Neural progenitor cell (in vitro differentiated cells): ENCODE results near the gene PRSS12. TPM values are rescaled to one million over a fixed set of nuclear protein-coding genes. Genes with fewer than 3 reads are reported as not detected.

ENCODE experiments used
- DNase-seq: peaks from one replicate; pipeline ENCODE4 v3.0.0-alpha.2; 2016; ENCODE audit warnings: low spot score
- H2AFZ ChIP-seq: fragments of 200-600 bp; sonication (generic); replicated peaks from 2 replicates; pipeline ENCODE4 v1.6.1; 2016; ENCODE audit warnings: antibody characterized with exemption
- H3F3A ChIP-seq: fragments of 200-600 bp; sonication (generic); 2 replicates; pipeline ENCODE4 v1.6.1; 2016; ENCODE audit warnings: antibody characterized with exemption, low read depth
- H3K27ac ChIP-seq: fragments of 200-600 bp; sonication (generic); 2 replicates; pipeline ENCODE4 v1.5.1; 2016; ENCODE audit warnings: mild to moderate bottlenecking
- H3K27me3 ChIP-seq: fragments of 200-600 bp; sonication (generic); 2 replicates; pipeline ENCODE4 v1.6.1; 2016; ENCODE audit warnings: mild to moderate bottlenecking, moderate library complexity
- H3K36me3 ChIP-seq: fragments of 200-600 bp; sonication (generic); 2 replicates; pipeline ENCODE4 v1.5.1; 2016
- H3K4me1 ChIP-seq: fragments of 200-600 bp; sonication (generic); 2 replicates; pipeline ENCODE4 v1.6.1; 2016; ENCODE audit warnings: mixed run types
- H3K4me2 ChIP-seq: fragments of 200-600 bp; sonication (generic); 2 replicates; pipeline ENCODE4 v1.6.1; 2016
- H3K4me3 ChIP-seq: fragments of 200-600 bp; sonication (generic); 2 replicates; pipeline ENCODE4 v1.5.1; 2016
- H3K79me2 ChIP-seq: fragments of 200-600 bp; sonication (generic); 2 replicates; pipeline ENCODE4 v1.6.1; 2016; ENCODE audit warnings: low read depth
- H3K9ac ChIP-seq: fragments of 200-600 bp; sonication (generic); 2 replicates; pipeline ENCODE4 v1.6.1; 2016
- H3K9me3 ChIP-seq: fragments of 200-600 bp; sonication (generic); 2 replicates; pipeline ENCODE4 v1.5.1; 2016; ENCODE audit warnings: low read depth
- H4K20me1 ChIP-seq: fragments of 200-600 bp; sonication (generic); 2 replicates; pipeline ENCODE4 v1.6.1; 2016; ENCODE audit warnings: low read depth
- H3K27ac Mint-ChIP-seq: 3 replicates; pipeline ENCODE4 v1.8.0; 2021; ENCODE audit warnings: mixed read lengths
- H3K27me3 Mint-ChIP-seq: 2 replicates; pipeline ENCODE4 v1.8.0; 2022; ENCODE audit warnings: low read depth, mild to moderate bottlenecking, inconsistent platforms, moderate library complexity, mixed read lengths; ENCODE audit not compliant: insufficient read depth
- H3K36me3 Mint-ChIP-seq: 3 replicates; pipeline ENCODE4 v1.8.0; 2021; ENCODE audit warnings: mixed read lengths
- H3K4me1 Mint-ChIP-seq: 3 replicates; pipeline ENCODE4 v1.8.0; 2021; ENCODE audit warnings: mixed read lengths
- H3K4me3 Mint-ChIP-seq: 3 replicates; pipeline ENCODE4 v1.8.0; 2021; ENCODE audit warnings: mild to moderate bottlenecking, moderate library complexity, mixed read lengths
- H3K9me3 Mint-ChIP-seq: 3 replicates; pipeline ENCODE4 v1.8.0; 2020; ENCODE audit warnings: mixed read lengths
- EZH2 ChIP-seq: fragments of 200-600 bp; sonication (generic); IDR thresholded peaks from 2 replicates; pipeline ENCODE4 v1.6.1; 2017; ENCODE audit warnings: antibody characterized with exemption, mild to moderate bottlenecking, moderate library complexity
- EZH2phosphoT487 ChIP-seq: fragments of 200-600 bp; sonication (generic); IDR thresholded peaks from 2 replicates; pipeline ENCODE4 v1.6.1; 2017; ENCODE audit warnings: antibody characterized with exemption
- total RNA-seq: library from RNA; depleted of rRNA; stranded (reverse); fragments of >200 nt; gene quantifications from 2 replicates; pipeline ENCODE4 v1.2.3, GENCODE V29; 2015; ENCODE audit warnings: low replicate concordance
- TF ChIP-seq, protein P1 (sequence below): fragments of 200-600 bp; sonication (generic); IDR thresholded peaks from 2 replicates; pipeline ENCODE4 v1.5.1; 2017; ENCODE audit warnings: antibody characterized with exemption, mild to moderate bottlenecking

Gene PRSS12
- total RNA-seq, 1 donor from 2014 or later: 1.9 TPM

- Mint-ChIP-seq H3K36me3 (no peaks in the 10 kb centered on the region), H3K27ac (no peak overlapping the region)
Observed at GRCh38 chr4:118335774-118336173, 17.0 kb downstream of the PRSS12 start.

DNA sequence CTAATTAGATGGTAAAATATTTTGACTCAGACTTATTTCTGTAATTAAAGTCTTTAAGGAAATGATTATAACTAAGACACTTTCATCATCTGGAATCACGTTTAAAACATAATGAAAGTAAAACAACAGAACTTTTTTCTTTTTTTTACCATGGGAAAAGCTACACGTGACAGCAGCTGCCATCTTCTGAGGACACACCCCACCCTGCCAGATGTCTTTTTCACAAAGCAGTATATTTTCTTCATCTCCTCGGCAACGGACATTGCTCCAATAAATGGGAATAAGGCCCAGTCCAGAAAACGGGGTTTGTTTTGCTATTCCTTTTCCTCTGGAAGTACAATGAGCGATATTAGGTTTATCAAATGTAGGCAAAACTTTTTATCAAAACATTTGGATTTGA lies 17.5 kb downstream of the PRSS12 start:
- Histone ChIP-seq H3F3A (no peaks in the 10 kb centered on the region), H2AFZ (no peak overlapping the region), H3K4me3 (no peak overlapping the region), H3K27me3 (no peaks in the 10 kb centered on the region), H3K79me2 (no peaks in the 10 kb centered on the region), H4K20me1 (no peaks in the 10 kb centered on the region), H3K36me3 (no peaks in the 10 kb centered on the region), H3K4me1 (no peaks in the 10 kb centered on the region), H3K4me2 (no peak overlapping the region), H3K9ac (no peak overlapping the region), H3K9me3 (no peaks in the 10 kb centered on the region), H3K27ac (no peak overlapping the region)
- peaks cover 4% of the 10 kb centered on the region for H3K4me1 Mint-ChIP-seq
- H3K36me3 Mint-ChIP-seq: no peaks in the 10 kb centered on the region
- TF ChIP-seq EZH2phosphoT487 (no peak), EZH2 (no peak)
- TF ChIP-seq, protein P1, sequence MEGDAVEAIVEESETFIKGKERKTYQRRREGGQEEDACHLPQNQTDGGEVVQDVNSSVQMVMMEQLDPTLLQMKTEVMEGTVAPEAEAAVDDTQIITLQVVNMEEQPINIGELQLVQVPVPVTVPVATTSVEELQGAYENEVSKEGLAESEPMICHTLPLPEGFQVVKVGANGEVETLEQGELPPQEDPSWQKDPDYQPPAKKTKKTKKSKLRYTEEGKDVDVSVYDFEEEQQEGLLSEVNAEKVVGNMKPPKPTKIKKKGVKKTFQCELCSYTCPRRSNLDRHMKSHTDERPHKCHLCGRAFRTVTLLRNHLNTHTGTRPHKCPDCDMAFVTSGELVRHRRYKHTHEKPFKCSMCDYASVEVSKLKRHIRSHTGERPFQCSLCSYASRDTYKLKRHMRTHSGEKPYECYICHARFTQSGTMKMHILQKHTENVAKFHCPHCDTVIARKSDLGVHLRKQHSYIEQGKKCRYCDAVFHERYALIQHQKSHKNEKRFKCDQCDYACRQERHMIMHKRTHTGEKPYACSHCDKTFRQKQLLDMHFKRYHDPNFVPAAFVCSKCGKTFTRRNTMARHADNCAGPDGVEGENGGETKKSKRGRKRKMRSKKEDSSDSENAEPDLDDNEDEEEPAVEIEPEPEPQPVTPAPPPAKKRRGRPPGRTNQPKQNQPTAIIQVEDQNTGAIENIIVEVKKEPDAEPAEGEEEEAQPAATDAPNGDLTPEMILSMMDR: no peak
- no peak for DNase-seq
- no peaks in the 10 kb centered on the region for H3K9me3 Mint-ChIP-seq
- H3K27ac Mint-ChIP-seq: no peak overlapping the region
- no peaks in the 10 kb centered on the region for H3K27me3 Mint-ChIP-seq
- H3K4me3 Mint-ChIP-seq: no peak overlapping the region

More at GRCh38 chr4:118335774-118336173, 17.0 kb downstream of the PRSS12 start:
- Histone ChIP-seq H3K4me3 (no peak overlapping the region), H3K9ac (no peak overlapping the region), H3K36me3 (no peaks in the 10 kb centered on the region), H2AFZ (no peak overlapping the region), H3K9me3 (no peaks in the 10 kb centered on the region), H3F3A (no peaks in the 10 kb centered on the region), H3K27ac (no peak overlapping the region), H3K4me2 (no peak overlapping the region), H4K20me1 (no peaks in the 10 kb centered on the region), H3K4me1 (no peaks in the 10 kb centered on the region), H3K79me2 (no peaks in the 10 kb centered on the region), H3K27me3 (no peaks in the 10 kb centered on the region)
- no peak for DNase-seq
- H3K27me3 Mint-ChIP-seq: no peaks in the 10 kb centered on the region
- peaks cover 4% of the 10 kb centered on the region for H3K4me1 Mint-ChIP-seq
- TF ChIP-seq, protein P1: no peak
- TF ChIP-seq EZH2 (no peak), EZH2phosphoT487 (no peak)
- no peaks in the 10 kb centered on the region for H3K9me3 Mint-ChIP-seq
- H3K4me3 Mint-ChIP-seq: no peak overlapping the region

GRCh38 chr4:118331352-118331751 lies 21.5 kb downstream of the PRSS12 start:
- no peak for DNase-seq
- H3K9ac ChIP-seq: no peak overlapping the region
- no peaks in the 10 kb centered on the region for H3K4me1 ChIP-seq
- H3K9me3 ChIP-seq: no peaks in the 10 kb centered on the region
- H3K36me3 Mint-ChIP-seq: no peaks in the 10 kb centered on the region
- no peak overlapping the region for H3K4me2 ChIP-seq
- H2AFZ ChIP-seq: no peak overlapping the region
- H3F3A ChIP-seq: no peaks in the 10 kb centered on the region
- H3K9me3 Mint-ChIP-seq: no peaks in the 10 kb centered on the region
- no peaks in the 10 kb centered on the region for H3K27me3 ChIP-seq
- H3K4me3 Mint-ChIP-seq: no peak overlapping the region
- H4K20me1 ChIP-seq: no peaks in the 10 kb centered on the region
- H3K4me1 Mint-ChIP-seq: peaks cover 4% of the 10 kb centered on the region
- no peaks in the 10 kb centered on the region for H3K27me3 Mint-ChIP-seq
- no peak overlapping the region for H3K27ac ChIP-seq
- H3K36me3 ChIP-seq: no peaks in the 10 kb centered on the region
- H3K4me3 ChIP-seq: no peak overlapping the region
- no peak overlapping the region for H3K27ac Mint-ChIP-seq
- no peaks in the 10 kb centered on the region for H3K79me2 ChIP-seq
- TF ChIP-seq EZH2 (no peak), EZH2phosphoT487 (no peak)
- TF ChIP-seq, protein P1: no peak
